GM11168 (cell line): Measurements from ENCODE around the gene CELSR1.
"Not testable (repeated sequence)": the region's sequence is repeated elsewhere in the genome, so short reads cannot be mapped to it uniquely, and the experiment has no call there.

ENCODE experiments used
- in situ Hi-C: fragments of 300-500 bp; cut with MboI; formaldehyde crosslinking; loops from one replicate; pipeline ENCODE4 v1.12.0; 2022; ENCODE audit warnings: low sequenced_read_pairs; ENCODE audit not compliant: unreplicated experiment

Gene CELSR1

DNA sequence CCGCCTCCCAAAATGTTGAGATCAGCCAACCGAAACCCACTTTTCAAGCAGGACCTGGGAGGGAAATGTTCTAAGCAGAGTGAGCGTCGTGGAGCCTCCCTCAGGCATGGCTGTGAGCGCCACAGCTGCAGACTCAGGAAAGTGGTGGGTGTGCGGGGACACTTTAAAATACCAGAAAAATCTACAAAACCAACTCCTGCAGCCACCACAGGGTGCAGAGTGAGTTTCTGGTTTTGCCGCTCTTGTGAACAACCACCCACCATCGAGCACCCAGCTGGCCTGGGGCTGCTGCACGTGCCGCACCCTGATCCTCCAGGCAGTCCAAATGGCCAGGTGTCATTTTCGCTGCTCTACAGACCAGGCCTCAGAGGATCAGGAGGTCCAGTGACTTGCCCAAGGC, 46.9 kb downstream of the CELSR1 start:
- in situ Hi-C loops = no loop called here

DNA sequence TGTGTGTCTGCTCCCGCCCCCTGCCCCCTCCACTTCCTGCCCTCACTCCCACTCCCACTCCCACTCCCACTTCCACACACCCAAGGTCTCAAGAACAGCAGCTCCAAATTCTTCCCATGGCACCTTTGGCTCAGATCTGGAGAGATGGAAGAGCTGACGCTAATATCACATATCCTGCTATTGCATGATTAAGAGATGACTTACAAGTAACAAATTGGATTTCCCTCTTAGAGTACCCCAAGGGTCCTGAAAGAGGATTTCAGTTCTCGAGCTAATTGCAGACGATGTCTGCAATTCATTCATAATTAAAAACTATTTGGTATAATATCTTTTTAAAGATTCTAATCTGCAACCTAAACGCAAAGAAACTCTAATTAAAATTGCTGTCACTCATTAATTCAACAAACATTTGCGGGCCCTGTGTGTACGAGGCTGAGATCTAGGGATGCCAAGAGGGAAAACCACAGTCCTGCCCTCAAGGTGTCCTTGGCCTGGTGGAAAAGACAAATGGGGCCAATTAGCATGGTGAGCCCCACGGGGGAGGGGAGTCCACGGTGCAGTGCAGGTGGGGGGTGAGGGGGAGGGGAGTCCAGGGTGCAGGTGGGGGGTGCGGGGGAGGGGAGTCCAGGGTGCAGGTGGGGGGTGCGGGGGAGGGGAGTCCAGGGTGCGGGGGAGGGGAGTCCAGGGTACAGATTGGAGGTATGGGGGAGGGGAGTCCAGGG, 50.3 kb downstream of the CELSR1 start:
- in situ Hi-C loops = no loop called here

DNA sequence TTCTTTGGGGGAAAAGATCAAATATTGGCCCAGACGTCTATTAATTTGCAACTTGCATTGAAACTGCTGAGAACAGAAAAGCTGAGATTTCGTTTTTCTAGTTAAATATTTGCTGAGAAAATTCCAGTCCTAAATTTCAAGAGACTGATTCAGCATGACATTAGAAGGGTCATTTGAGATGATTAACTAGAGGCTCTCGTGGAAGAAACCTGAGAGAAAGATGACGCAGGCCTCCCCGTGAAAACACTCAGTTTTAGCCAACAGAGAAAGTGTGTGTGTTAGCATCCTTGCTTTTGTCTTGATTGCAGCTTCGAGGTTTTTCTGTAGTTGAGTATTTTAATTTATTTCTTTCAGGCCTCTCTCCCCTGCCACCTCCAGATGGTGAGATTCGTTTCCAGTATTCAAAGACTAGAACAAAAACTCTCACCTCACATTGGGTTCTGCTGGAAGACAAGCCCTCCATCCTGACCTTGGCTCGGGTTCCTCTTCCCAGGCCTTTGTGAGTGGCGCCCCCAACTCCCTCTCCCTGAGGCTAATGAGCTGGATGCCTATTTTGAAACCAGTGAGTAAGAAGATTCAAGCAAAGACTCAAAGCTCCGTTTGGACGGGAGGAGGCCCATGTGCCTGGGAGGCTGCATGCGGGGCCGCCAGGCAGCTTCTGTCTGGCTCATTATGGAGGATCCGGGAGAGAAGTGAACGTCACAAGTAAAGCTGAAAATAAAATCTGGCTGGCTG, 52.4 kb downstream of the CELSR1 start:
- in situ Hi-C loops = no loop called here

DNA sequence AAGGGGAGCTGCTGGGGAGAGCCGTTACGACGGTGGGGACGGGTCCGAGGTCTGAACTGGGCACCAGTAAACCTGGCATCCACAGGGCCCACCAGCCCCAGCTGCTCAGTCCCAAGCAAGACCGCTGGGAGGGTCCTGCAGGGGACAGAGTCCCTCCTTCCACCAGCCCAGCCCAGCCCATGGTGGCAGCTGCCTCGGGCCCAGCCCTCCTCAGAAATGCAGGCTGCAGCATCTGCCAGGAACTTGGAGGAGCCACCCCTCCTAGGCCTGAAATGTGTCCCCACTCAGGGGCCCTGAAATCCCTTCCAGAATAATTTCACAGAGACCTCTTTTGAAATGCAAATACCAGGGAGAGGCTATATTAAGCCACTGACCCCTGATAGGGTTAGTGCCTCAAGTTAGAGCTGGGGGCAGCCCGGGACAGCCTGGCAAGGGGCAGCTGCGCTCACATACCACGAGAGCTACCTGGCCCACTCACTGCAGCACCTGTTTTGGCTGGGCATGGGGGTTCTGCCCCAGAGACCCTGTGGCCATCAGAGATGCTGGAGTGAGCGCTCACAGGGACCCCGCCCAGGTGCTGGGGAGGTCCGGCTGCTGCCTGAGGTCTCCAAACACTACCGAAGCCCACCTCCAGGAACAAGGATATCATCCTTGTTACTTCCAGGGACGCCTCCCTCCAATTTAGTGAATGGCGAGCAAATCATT, 53.1 kb downstream of the CELSR1 start:
- in situ Hi-C loops = no loop called here

DNA sequence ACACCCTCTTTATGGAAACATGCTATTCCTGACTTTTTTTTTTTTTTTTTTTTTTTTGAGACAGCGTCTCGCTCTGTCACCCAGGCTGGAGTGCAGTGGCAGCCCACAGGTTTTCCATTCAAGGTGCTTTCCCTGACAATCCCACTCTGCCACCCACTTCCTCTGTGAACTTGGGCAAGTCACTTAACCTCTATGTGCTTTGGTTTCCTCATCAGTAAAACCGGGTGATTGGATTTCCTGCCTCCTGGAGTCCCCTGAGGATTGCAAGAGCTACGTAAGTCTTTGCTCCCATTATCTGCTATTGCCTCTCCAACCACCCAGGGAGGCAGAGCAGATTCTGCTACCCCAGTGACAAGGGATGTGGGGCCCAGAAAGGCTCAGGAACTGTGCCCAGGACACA, 54.1 kb downstream of the CELSR1 start:
- in situ Hi-C loops = no loop called here

DNA sequence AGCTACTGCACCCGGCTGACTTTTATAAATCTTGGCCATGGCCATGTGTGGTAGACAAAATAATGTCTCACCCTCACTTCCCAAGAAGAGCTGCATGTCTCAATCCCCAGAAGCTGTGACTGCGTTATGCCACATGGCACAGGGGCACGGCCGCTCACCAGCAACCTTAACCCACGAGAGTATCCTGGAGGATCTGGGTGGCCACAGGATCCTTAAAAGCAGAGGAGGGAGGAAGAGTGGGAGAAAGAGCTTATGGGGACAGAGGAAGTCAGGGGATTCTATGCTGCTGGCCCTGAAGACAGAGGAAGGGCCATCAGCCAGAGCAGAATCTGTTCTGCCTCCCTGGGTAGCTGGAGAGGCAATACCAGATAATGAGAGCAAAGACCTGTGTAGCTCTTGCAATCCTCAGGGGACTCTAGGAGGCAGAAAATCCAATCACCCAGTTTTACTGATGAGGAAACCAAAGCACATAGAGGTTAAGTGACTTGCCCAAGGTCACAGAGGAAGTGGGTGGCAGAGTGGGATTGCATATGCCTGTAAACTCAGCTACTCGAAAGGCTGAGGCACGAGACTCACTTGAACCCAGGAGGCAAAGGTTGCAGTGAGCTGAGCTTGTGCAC, 55.3 kb downstream of the CELSR1 start:
- in situ Hi-C loops = no loop called here

DNA sequence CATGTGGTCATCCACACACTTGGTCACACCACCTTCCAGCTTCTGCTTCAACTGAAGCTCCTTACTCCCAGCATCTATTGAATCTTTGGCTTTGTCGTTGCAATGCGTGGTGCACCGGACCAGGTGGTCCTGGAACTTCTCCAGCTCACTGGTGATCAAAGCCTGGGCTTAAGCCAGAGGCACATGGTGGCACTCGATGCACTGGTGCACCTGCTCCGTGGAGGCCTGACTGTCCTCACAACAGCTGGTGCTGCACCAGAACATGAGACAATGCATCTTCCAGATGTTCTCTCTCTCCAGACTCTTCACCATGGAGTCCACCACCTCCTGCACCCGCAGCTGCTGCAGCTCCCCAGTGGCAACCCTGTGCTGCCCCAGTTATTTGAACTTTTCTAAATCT, 56.0 kb downstream of the CELSR1 start:
- in situ Hi-C loops = no loop called here

DNA sequence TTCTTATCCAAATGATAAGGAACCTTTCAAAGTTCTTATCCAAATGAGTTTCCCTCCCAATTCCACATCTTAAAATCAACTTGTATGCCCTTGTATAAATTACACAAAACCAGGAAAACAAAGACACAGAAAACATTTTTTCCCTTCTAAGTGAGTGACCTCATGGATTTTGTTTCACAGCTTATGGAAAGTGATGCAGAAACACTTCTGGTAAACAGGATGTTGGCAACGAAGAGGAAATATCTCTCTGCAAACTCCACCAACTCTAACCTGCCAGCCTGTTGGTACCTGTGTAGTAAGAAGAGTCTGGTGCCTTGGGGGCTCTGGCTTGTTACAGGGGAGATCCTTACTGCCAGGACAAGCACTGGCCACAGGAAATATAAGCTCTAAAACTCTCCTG, 57.0 kb downstream of the CELSR1 start:
- in situ Hi-C loops = no loop called here

DNA sequence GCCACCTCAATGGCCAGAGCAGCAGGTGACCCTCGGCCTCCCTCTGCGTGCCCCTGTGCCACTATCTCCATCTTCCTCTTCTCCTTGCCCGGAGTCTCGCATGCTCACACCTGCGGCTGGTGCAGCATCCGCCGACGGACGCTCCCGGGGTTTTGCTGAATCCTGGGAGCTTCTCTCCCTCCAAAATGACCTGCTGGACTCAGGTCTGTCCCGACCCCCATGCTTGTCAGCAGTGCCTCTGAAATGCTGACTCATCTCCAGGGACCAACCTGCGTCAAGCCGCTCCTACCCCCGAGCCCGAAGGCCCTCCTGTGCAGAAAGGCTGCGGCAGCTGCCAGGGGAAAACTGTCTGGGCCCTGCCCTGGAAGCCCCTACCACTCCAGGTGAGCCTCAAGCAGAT, 58.4 kb downstream of the CELSR1 start:
- in situ Hi-C loops = no loop called here

DNA sequence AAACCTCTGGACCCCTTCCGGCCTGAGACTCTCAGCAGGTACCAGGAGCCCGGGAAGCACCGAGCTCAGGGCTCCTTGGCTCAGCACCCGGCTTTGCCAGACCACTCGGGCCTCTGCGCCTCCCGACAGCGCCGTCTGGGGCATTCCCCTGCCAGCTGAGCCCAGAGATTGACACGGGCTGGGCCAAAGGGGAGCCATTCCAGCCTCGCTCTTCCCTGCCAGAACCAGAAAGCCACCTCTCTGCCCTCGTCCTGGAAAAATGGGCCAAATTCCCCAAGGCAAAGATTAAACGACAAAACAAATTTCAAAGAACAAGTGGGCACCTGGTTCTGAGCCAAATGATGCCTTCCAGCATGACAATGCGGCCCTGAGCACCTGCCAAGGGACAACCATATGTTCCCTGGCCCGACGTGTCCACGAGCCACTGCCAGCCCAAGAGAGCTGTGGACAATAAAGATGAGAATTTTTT, 59.3 kb downstream of the CELSR1 start:
- in situ Hi-C loops = no loop called here

DNA sequence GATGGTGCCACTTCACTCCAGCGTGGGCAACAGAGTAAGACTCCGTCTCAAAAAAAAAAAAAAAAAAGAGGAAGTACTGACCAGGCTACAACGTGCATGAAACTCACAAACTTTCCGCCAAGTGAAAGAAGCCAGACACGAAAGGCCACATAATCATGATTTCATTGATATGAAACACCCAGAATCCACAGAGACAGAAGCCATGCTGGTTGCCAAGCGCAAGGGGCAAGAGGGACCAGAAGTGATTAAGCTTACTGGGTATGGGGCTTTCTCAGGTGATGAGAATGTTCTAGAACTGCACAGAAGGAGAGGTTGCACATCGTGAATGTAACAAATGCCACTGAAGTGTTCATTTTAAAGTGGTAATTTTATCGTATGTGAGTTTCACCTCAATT, 60.9 kb downstream of the CELSR1 start:
- in situ Hi-C loops = no loop called here

DNA sequence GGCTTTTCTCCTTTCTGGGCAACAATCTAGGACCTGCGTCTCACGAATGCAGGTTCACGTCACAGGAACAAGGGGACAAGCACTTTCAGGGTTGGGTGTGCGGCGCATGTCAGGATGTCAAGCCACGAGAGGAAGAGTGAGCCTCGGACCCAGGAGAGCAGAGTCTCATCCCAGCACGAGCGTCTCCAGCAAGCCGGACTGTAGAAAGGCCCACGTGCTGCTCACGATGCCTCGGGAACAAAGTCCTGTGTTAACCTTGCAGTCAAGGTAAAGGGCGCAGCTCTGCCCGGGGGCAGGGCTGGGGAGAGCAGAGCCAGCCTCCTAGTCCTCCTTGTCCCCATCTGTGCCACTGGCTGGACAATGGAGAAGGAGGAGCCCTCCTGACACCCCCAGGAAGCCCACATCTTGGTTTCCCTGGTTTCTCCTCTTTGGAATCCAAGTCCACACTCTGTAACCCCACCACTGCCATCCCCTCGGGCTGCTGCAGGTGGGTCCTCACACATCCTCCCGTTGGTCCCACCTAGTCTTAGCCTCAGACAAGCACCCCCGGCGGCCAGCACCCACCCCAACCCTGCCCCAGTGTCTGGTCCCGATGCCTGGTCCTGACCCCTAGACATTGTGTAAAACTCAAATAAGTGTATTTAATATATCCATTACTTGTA, 63.4 kb downstream of the CELSR1 start:
- in situ Hi-C loops = no loop called here

DNA sequence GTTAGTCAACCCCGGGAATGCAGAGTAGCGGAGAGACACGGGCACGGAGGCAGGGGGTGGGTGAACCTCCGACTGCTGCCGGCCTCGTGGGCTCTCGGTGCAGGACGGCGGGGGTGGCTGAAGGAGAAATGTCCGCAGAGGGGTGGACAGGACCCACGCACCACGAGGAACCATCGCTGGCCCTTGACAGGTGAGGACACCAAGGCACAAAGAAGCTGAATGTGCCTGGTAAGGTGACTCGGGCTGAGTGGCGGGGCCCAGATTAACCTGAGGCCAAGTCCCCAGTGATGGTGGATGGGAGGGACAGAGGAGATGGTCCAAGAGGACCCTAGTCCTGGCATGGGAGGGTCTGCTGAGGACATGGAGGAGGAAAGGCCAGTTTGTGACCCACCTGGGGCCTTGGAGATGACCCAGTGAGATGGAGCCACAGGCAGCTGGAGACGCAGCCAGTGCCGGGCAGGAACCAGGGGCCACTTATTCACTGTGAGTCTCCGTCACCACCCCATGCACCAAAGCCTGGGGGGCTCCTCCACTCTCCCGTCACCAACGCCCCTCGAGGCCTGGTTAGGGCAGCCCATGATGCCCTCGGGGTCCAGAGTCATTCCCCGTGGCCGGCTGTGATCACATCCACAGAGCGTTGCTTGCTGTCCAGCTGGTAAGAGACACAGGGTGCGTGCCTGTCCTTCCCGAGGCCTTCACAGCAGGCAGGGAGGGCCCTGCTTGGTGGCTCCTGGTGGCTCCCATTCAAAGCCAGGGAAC, 64.2 kb downstream of the CELSR1 start:
- in situ Hi-C loops = no loop called here

DNA sequence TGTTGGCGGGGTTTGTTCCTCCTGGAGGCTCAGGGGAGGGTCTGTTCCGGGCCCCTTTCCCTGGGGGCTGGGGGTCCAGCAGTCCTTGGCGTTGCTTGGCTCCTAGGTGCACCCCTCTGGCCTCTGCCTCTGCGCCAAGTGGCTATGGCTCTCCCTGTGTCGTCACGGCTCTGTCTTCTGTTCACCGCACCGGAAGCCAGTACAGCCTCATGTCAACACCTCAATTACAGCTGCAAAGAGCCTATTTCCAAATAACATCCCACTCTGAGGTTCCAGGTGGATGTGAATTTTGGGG, 64.8 kb downstream of the CELSR1 start:
- in situ Hi-C loops = no loop called here

DNA sequence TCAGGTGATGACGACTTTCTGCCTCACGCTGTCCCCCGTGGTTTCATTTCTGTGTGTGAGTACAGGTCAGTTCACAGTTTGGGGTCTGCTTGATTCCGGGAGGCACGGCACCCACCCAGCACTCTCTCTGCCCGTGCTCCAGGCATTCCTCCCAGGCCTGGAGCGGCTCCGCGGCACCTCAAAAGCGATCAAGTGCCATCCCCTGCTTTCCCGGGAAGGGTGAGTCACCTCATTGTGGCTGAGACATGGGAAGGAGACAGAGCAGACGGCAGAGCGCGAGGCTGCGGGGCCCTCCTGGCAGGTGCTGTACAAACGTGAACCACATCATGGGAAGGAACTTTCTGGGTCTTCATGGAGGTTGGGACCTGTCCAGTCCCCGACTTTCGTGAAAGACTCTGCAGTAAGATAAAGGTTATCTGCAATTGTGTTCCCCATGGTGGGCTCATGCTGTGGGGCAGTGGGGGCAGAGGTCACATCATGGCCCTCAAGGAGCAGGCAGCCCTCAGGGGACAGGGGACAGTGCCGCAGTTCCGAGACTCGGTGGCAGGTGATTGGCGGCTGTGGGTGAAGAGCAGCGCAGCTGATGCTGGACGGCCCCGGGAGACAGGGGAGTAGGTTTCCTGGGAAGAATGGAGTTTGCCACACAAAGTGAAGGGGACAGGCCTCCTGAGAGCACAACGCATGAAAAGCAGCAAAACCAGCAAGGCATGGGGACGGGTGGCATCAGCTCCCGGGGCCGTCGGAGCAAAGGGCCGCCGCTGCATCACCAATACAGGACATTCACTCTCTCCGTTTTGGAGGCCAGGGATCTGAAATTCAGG, 65.3 kb downstream of the CELSR1 start:
- in situ Hi-C loops = no loop called here

DNA sequence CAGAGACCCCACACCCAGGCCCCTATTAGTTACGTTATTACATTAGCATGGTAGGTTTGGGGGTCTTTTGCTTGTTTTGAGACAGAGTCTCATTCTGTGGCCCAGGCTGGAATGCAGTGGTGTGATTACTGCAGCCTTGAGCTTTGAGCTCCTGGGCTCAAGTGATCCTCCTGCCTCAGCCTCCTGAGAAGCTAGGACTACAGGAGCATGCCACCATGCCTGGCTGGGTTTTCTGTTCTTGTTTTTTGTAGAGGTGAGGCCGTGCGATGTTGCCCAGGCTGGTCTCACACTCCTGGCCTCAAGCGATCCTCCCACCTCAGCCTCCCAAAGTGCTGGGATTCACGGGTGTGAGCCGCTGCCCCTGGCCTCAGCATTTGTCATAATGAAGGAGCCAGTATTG, 66.1 kb downstream of the CELSR1 start:
- in situ Hi-C loops = not testable (repeated sequence)

DNA sequence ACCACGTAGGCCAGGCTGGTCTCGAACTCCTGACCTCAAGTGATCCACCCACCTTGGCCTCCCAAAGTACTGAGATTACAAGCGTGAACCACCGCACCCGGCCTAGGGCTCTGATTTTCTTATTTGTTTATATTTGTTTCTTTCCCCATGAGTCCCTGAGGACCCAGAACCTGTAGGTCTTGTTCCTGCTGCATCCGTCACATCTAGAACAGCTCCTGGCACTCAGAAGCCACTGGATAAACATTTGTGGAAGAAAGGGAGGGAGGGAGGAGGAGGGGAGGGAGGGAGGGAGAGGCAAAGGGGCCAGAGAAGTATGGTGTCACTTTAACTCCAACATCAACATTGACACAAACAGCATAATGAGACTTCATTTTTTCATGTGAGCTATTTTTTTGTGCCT, 67.7 kb downstream of the CELSR1 start:
- in situ Hi-C loops = no loop called here

DNA sequence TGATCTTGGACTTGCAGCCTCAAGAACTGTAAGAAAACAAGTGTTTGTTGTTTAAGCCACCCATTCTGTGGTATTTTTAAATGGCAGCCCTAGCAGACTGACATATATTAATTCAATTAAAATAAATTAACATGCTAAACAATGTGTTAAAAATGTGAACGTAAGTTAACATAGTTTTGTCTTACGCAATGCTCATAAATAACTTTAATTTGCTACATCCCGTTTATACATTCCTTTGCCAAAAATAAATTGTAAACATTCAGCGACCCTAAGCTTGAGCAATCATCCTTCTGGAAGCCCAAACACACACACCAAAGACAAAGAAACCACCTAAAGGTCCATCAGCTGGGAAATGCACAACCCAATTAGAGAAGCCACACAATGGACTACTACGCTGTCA, 70.4 kb downstream of the CELSR1 start:
- in situ Hi-C loops = no loop called here

DNA sequence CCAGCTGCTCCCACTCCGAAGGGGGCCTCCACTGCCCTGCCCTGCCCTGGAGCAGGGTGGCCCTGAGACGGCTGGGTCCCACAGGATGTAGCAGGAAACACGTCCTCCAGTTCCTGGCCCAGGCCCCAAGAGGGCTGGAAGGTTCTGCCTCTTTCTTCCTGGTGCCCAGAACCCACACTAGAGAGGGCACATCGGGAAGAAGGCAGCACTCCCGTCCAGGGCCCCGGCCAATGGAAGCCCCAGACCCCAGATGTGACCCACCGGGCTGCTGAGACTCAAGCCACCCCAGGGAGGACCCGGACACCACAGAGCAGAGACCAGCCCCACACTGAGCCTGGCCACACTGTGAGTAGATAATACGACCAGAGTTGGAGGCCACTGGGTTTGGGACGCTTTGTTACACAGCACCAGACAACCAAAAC, 71.2 kb downstream of the CELSR1 start:
- in situ Hi-C loops = no loop called here
